ENCODE data around the gene CEP57L1. TPM values are rescaled to one million over a fixed set of nuclear protein-coding genes. Genes with fewer than 3 reads are reported as not detected.

The CEP57L1 gene
- total and polyA plus RNA-seq, 9 of the 15 experiments (the other 6 are each of a cell fraction or from before 2014, with no cell fraction given): 39.4 to 88.6 (median 61.8) TPM

- ATAC-seq: no peak
- no peaks in the 10 kb centered on the region for H4K20me1 ChIP-seq (replicated peaks; ENCODE audit: control insufficient read depth, insufficient read depth, low read length)
- intact Hi-C loops (cut with micrococcal nuclease) (no loop called here), in situ Hi-C loops (cut with MboI) (no loop called here)
- no peak overlapping the region for H3K4me2 ChIP-seq (ENCODE audit: insufficient read depth, low read length)
- CTCF ChIA-PET (ENCODE audit: low intra/inter-chr PET ratio): no interaction called here
- H3K79me2 ChIP-seq (ENCODE audit: control insufficient read depth, insufficient read depth, low read length): no peaks in the 10 kb centered on the region
- WGBS (ENCODE audit: insufficient coverage, low coverage, missing lambda C conversion rate): 25% methylated on average over 3 of the region's 3 CpGs
- FAIRE-seq: no peak
- H3K9ac ChIP-seq (ENCODE audit: insufficient read depth in 1 of 2, low read depth in 2 of 2, low read length in 2 of 2): no peak overlapping the region
- no peaks in the 10 kb centered on the region for H3K36me3 ChIP-seq (ENCODE audit: control insufficient read depth, insufficient read depth, low read length)
- no peaks in the 10 kb centered on the region for H3K27me3 ChIP-seq (ENCODE audit: control insufficient read depth in 2 of 2, insufficient read depth in 2 of 2, low read length in 2 of 2)
- BruUV-seq (replicated peaks): no TSS peak
- H3K27ac ChIP-seq (ENCODE audit: extremely low read depth, low read depth, low read length): no peak overlapping the region
- peaks cover 3% of the 10 kb centered on the region for H3K9me1 ChIP-seq (ENCODE audit: control insufficient read depth, insufficient read depth, low read length)
- DNase-seq (ENCODE audit: extremely low read depth in 1 of 4, low spot score in 3 of 4): no peak
- POLR2A ChIA-PET: no interaction called here
- no peak overlapping the region for H2AFZ ChIP-seq (ENCODE audit: low read depth, low read length)
- H3K9me3 ChIP-seq (replicated peaks; ENCODE audit: control insufficient read depth, insufficient read depth, low read depth, low read length): no peaks in the 10 kb centered on the region
- TF ChIP-seq GATA2 (CRISPR knock-in tag; IDR thresholded peaks at IDR 0.05) (0 out of 2 replicates have a peak, but pooled peaks have one; percentile 22), ETV6 (IDR thresholded peaks at IDR 0.05; ENCODE audit: borderline replicate concordance in 1 of 2, low read depth in 2 of 2, low read length in 1 of 2) (no peak), ETV6 (CRISPR knock-in tag; IDR thresholded peaks at IDR 0.05; ENCODE audit: borderline replicate concordance) (no peak), SP1 (CRISPR knock-in tag; IDR thresholded peaks at IDR 0.05) (no peak), TAF7 (tag; IDR thresholded peaks at IDR 0.05) (no peak), RAD21 (CRISPR knock-in tag; conservative IDR thresholded peaks at IDR 0.05 in 1 of 2, IDR thresholded peaks at IDR 0.05 in 1 of 2) (0 out of 4 replicates have a peak, but pooled peaks of 1 of the 2 experiments have one; percentile 15), TCF3 (CRISPR knock-in tag; IDR thresholded peaks at IDR 0.05) (0 out of 2 replicates have a peak, but pooled peaks have one; percentile 27), CTCF (IDR thresholded peaks at IDR 0.05 in 2 of 3, conservative IDR thresholded peaks at IDR 0.05 in 1 of 3; ENCODE audit: insufficient read depth in 2 of 3, low read depth in 1 of 3, low read length in 3 of 3) (0 out of 6 replicates have a peak, but pooled peaks of 1 of the 3 experiments have one; percentile 7)
- no peaks in the 10 kb centered on the region; a peak in 2 of 5 replicates for H3K4me1 ChIP-seq (replicated peaks in 1 of 2; ENCODE audit: control insufficient read depth in 2 of 2, insufficient read depth in 2 of 2, low read length in 2 of 2)
- H3K4me3 ChIP-seq: no peak overlapping the region
These were observed 18.9 kb upstream of the CEP57L1 start for GRCh38 chr6:109076377-109076776.
